CD4-positive, alpha-beta T cell treated with Interleukin-17A for 1 hour (primary cell): ENCODE measurements around the gene SP110.
A peak's percentile ranks its signal among the peaks of the same experiment; 100 is the strongest.
"Not testable (repeated sequence)": the region's sequence is repeated elsewhere in the genome, so short reads cannot be mapped to it uniquely, and the experiment has no call there.

Experiments
- DNase-seq: peaks from one replicate; pipeline ENCODE4 v3.0.0-alpha.2; 2020

SP110 gene

GRCh38 chr2:230222829-230223228 lies 3.0 kb upstream of the SP110 start:
- DNase-seq: not testable (repeated sequence)

- no peak for DNase-seq
These were observed 1.7 kb upstream of the SP110 start for GRCh38 chr2:230221493-230221892.

DNA sequence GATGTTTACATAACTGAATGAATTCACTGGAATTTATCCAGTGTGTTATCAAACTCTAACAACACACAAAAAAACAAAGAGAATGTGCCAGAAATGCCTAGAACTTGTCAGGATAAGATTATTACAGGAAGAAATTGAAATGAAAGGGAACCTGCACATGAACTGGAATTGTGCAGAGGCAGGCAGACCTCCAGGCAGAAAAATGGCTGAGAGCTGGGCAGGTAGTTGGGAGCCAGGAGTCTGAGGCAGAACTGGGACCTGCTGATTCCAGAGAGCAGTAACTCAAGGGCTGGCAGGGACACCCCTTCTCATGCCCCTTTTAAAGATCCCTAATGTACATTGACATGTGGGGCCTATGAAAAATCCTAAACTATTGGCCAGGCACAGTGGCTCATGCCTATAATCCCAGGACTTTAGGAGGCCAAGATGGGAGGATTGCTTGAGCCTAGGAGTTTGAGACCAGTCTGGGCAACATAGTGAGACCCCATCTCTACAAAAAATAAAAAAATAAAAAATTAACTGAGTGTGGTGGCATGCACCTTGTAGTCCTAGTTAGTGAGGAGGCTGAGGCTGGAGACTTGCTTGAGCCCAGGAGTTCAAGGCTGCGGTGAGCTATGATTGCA lies 674 bp upstream of the SP110 start:
- no peak for DNase-seq

DNA sequence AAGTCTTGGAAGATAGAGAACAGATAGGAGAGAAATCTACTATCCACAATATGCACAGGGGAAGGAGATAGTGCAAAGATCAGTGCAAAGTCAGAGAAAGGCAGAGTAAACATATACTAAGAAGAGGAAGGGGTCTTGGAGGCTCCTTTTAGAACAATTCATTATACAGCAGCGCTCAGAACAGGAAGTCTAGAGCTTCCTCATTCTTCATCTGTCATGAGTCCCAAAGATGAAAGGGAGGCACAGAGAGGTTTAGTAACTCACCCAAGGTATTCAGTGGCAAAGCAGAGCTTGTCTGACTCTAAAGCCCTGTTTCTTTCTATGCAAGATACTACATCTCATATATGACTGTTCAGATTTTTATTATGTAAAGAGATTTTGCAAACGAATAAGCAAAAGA lies 1.4 kb downstream of the SP110 start:
- peak; percentile 42 for DNase-seq

- no peak for DNase-seq
These were observed 2.4 kb downstream of the SP110 start for GRCh38 chr2:230217424-230217823.

- no peak for DNase-seq
These were observed 3.3 kb downstream of the SP110 start for GRCh38 chr2:230216489-230216888.

DNA sequence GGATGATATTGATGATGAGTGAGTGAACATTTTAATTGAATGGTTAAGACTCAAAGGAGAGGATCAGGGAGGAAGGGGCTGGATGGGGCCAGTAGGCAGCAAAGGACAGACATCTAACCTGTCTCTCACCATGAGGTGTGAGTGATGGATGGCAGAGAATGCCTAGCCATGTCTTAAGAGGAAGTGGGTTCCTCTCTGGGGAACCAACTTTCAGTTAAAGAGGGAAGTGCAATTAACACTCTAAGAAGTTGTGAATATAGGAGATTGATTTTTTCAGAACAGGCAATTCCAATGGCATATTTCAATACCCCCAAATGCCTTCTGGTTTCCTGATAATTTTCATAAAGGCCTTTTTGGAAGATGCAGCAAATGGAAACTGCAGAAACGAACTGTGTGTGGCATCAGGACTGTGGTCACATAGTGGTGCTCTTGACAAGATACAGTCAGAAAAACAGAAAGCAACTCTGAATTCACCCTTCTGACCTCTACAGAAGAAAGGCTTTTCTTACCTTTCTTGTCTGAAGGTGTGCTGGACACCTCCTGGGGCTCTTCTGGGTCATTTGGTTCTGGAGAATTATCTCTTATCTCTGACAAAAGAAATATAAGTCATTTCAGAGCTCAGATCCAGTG lies 10.2 kb downstream of the SP110 start:
- no peak for DNase-seq

- DNase-seq: no peak
These were observed 11.2 kb downstream of the SP110 start for GRCh38 chr2:230208576-230208975.

GRCh38 chr2:230205721-230206120 lies 14.1 kb downstream of the SP110 start:
- DNase-seq: no peak

DNA sequence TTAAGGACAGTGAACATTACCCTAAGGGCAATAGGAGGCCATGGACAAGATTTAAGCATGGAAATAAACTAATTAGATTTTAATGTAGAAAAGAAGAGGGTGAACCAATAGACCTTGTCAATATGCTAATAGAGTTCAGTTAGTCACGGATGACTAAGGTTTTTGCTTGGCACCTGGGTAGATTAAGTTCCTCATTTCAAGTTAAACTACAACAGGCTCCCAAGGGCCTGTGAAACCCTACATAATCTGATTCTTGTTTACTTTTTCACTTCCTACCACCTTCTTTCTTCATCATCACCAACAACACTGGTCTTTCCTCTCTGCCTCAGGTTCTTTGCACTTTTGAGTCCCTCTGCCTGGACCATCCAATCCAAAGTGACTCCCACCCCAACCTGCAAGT lies 14.8 kb downstream of the SP110 start:
- no peak for DNase-seq

- peak; percentile 28 for DNase-seq
These were observed 16.6 kb downstream of the SP110 start for GRCh38 chr2:230203110-230203676.

DNA sequence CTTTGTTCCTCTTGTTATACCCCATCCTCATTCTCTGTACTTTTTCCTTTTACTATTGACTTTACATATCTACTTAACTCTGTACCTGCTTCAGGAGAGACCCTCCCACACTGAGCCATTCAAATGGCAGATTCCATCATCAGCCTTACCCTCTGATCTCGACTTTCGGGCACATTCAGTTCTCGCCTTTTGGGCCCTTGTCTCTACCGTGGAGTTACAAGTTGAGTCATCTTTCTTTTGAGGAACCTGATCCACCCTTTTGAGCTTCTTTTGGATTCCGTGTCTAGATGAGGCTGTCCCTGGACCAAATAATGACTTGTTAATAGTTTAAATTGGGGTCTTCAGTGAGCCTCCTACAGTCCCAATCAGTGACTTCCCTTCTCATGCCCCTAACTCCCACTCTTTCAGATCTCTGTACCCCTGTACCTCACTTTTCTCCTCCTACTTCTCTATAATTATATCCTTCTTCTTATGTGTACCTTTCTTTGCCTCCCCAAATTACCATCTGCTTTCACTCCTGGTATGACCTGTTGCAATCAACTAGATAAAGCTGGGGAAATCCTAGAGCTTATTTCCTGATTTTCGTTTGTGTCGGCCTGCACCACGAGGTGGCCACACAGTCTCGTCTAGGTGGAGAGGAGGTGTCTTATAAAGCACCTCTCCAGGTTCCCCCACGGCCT lies 17.2 kb downstream of the SP110 start:
- peak; percentile 44 for DNase-seq

DNA sequence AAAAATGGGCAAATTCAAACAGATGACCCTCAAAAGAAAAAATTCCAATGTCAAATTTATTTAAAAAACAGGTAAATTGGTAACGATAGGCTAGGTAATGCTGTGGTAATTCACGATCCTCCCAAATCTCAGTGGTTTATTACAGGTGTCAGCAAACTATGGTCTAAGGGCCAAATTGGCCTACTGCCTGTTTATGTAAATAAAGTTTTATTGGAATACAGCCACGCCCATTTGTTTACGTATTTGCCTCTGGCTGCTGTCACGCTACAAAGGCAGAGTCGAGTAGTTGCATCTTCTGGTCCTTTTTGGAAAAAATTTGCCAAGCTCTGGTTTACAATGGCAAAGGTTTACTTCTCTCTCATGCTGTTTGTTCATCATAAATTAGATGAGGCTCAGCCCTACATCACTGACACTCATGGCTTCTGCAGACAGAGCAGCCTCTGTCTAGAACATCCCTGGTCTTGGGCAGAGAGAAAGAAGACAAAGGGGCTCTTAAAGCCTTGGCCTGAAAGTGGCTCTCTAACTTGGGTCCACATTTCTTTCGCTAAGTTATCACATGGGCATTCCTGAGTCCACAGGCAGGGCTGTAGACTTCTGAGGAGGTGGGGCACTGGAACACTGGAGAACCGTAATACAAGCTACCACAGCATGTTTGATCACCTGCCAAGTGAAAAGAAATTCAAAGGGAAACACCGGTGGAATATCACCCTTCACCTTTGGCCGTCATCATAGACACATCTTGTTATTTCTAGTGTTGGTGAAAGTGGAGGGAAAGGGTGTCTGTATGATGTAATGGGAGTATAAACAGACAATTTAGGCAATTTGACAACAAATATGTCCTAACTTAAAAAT lies 34.8 kb downstream of the SP110 start:
- DNase-seq: no peak

DNA sequence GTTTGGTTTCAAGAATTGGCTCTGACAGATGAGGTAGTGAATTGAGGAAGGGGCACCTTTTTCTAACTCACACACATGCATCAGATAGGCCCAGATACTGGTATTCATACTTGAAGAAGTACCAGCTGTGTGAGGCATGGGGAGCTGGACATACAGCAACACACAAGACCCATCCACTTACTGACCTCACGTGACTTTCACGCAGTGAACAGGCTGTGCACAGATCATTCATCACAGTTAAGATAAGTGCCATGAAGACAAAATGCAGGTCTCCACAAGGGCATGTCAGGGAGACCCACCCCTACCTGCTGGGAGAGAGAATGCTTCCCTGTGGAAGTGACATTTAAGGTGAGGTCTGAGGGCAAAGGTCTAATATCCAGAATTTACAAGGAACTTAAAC lies 38.6 kb downstream of the SP110 start:
- no peak for DNase-seq

GRCh38 chr2:230179907-230180306 lies 39.9 kb downstream of the SP110 start:
- DNase-seq: no peak

- no peak for DNase-seq
These were observed 41.0 kb downstream of the SP110 start for GRCh38 chr2:230178546-230179485.

- DNase-seq: no peak
These were observed 42.8 kb downstream of the SP110 start for GRCh38 chr2:230176996-230177395.

DNA sequence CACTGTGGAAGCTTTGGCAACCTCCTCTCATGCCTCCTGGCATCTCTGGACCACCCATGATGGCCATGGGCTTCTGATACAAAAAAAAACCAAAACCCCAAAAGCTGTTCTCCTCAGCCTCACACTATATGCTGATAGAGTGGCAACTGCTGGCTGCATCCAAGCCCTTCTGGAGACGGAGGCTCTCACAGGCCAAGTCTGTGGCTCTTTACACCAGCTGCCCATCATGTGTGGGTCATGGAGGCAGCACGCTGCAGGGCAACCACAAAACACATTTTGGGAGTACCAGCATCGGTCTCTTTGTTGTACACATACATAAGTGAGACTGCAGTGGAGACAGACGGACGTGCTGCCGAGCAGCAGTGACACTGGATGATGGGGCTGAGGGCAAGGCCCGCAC lies 45.3 kb downstream of the SP110 start:
- no peak for DNase-seq

GRCh38 chr2:230172852-230173251 lies 46.9 kb downstream of the SP110 start:
- DNase-seq: no peak

- DNase-seq: no peak
These were observed 47.6 kb downstream of the SP110 start for GRCh38 chr2:230172156-230172555.

DNA sequence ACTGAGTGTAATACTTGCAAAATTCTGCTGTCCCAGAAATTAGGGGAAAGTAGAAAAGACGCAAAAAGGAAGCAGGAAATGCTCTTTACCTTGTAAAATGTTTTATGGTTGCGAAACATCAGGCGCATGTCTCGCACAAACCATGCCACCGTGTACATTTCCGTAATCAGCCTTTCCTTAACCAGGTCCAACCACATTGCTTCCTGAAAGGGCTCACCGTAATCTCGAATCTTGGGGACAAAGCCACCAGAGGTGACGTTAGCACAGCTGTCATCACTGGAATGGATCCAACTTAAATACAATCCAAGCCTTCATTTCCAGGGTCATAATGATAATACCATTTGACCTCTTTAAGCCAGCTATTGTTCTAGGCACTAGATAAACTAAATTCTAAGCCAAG lies 49.3 kb downstream of the SP110 start:
- peak; percentile 10 for DNase-seq
